Neural crest cell (in vitro differentiated cells): ENCODE measurements around the gene EEF1AKMT1. TPM values are rescaled to one million over a fixed set of nuclear protein-coding genes. Genes with fewer than 3 reads are reported as not detected.

Experiments used
- DNase-seq: peaks from one replicate; pipeline ENCODE4 v3.0.0; 2021; ENCODE audit warnings: low read depth, mixed read lengths, low spot score
- H3K27ac Mint-ChIP-seq: one replicate; pipeline ENCODE4 v1.8.0; 2021; ENCODE audit warnings: mild to moderate bottlenecking, mixed read lengths; ENCODE audit not compliant: unreplicated experiment
- H3K27me3 Mint-ChIP-seq: 2 replicates; pipeline ENCODE4 v1.8.0; 2021; ENCODE audit warnings: low read depth, mild to moderate bottlenecking, mixed read lengths
- H3K36me3 Mint-ChIP-seq: 2 replicates; pipeline ENCODE4 v1.8.0; 2021; ENCODE audit warnings: low read depth, mild to moderate bottlenecking, mixed read lengths
- H3K4me1 Mint-ChIP-seq: 2 replicates; pipeline ENCODE4 v1.8.0; 2021; ENCODE audit warnings: mixed read lengths
- H3K4me3 Mint-ChIP-seq: one replicate; pipeline ENCODE4 v1.8.0; 2021; ENCODE audit warnings: mild to moderate bottlenecking, mixed read lengths
- H3K9me3 Mint-ChIP-seq: 2 replicates; pipeline ENCODE4 v1.8.0; 2021; ENCODE audit warnings: mixed read lengths
- CTCF ChIP-seq: fragments of 200-600 bp; sonication (generic); conservative IDR thresholded peaks from 2 replicates; pipeline ENCODE4 v1.5.0; 2021; ENCODE audit warnings: antibody characterized with exemption, mild to moderate bottlenecking
- total RNA-seq: library from RNA; stranded (reverse); gene quantifications from 2 replicates; pipeline ENCODE4 v1.2.1, GENCODE V29; 2021

The EEF1AKMT1 gene
- total RNA-seq, 1 donor from 2014 or later, result 14.8 TPM

- no peaks in the 10 kb centered on the region for H3K4me1 Mint-ChIP-seq
- H3K27me3 Mint-ChIP-seq, result no peaks in the 10 kb centered on the region
- no peak for TF ChIP-seq CTCF
- DNase-seq, result no peak
- no peak overlapping the region for H3K4me3 Mint-ChIP-seq
- H3K27ac Mint-ChIP-seq, result no peak overlapping the region
- peaks cover 2% of the 10 kb centered on the region for H3K9me3 Mint-ChIP-seq
- H3K36me3 Mint-ChIP-seq, result peaks cover 21% of the 10 kb centered on the region
Observed at GRCh38 chr13:20740021-20740420, 33.7 kb downstream of the EEF1AKMT1 start.

GRCh38 chr13:20738616-20739015 is 35.1 kb downstream of the EEF1AKMT1 start:
- no peak for TF ChIP-seq CTCF
- Mint-ChIP-seq H3K36me3 (peaks cover 17% of the 10 kb centered on the region), H3K4me3 (no peak overlapping the region), H3K27ac (no peak overlapping the region), H3K9me3 (peaks cover 2% of the 10 kb centered on the region), H3K4me1 (no peaks in the 10 kb centered on the region), H3K27me3 (no peaks in the 10 kb centered on the region)
- DNase-seq, result no peak

GRCh38 chr13:20729633-20730585 is 43.9 kb downstream of the EEF1AKMT1 start:
- no peak for DNase-seq
- Mint-ChIP-seq H3K27me3 (no peaks in the 10 kb centered on the region), H3K9me3 (no peaks in the 10 kb centered on the region), H3K4me3 (no peak overlapping the region), H3K36me3 (peaks cover 7% of the 10 kb centered on the region), H3K4me1 (peaks cover 8% of the 10 kb centered on the region), H3K27ac (no peak overlapping the region)
- TF ChIP-seq CTCF, result no peak

GRCh38 chr13:20728579-20729311 is 45.0 kb downstream of the EEF1AKMT1 start:
- Mint-ChIP-seq H3K9me3 (no peaks in the 10 kb centered on the region), H3K27ac (no peak overlapping the region), H3K4me1 (peaks cover 8% of the 10 kb centered on the region), H3K36me3 (peaks cover 4% of the 10 kb centered on the region), H3K27me3 (no peaks in the 10 kb centered on the region), H3K4me3 (no peak overlapping the region)
- TF ChIP-seq CTCF, result no peak
- DNase-seq, result no peak

GRCh38 chr13:20727856-20728255 is 45.9 kb downstream of the EEF1AKMT1 start:
- Mint-ChIP-seq H3K36me3 (peaks cover 6% of the 10 kb centered on the region), H3K27ac (no peak overlapping the region), H3K27me3 (no peaks in the 10 kb centered on the region), H3K4me3 (no peak overlapping the region), H3K4me1 (peaks cover 8% of the 10 kb centered on the region), H3K9me3 (no peaks in the 10 kb centered on the region)
- no peak for DNase-seq
- TF ChIP-seq CTCF, result no peak
